ENCODE data around the gene CASP5.
"Not testable (repeated sequence)": the region's sequence is repeated elsewhere in the genome, so short reads cannot be mapped to it uniquely, and the experiment has no call there.

- not testable (repeated sequence) for TF ChIP-seq POLR2A (IDR thresholded peaks at IDR 0.05)
- TF ChIP-seq, protein P1, sequence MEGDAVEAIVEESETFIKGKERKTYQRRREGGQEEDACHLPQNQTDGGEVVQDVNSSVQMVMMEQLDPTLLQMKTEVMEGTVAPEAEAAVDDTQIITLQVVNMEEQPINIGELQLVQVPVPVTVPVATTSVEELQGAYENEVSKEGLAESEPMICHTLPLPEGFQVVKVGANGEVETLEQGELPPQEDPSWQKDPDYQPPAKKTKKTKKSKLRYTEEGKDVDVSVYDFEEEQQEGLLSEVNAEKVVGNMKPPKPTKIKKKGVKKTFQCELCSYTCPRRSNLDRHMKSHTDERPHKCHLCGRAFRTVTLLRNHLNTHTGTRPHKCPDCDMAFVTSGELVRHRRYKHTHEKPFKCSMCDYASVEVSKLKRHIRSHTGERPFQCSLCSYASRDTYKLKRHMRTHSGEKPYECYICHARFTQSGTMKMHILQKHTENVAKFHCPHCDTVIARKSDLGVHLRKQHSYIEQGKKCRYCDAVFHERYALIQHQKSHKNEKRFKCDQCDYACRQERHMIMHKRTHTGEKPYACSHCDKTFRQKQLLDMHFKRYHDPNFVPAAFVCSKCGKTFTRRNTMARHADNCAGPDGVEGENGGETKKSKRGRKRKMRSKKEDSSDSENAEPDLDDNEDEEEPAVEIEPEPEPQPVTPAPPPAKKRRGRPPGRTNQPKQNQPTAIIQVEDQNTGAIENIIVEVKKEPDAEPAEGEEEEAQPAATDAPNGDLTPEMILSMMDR (IDR thresholded peaks at IDR 0.05), result not testable (repeated sequence)
Observed at GRCh38 chr11:105072080-105072479, 49.1 kb upstream of the CASP5 start.
